ENCODE measurements around the gene USP40.
"Not testable (repeated sequence)": the region's sequence is repeated elsewhere in the genome, so short reads cannot be mapped to it uniquely, and the experiment has no call there.

Gene USP40, protein sequence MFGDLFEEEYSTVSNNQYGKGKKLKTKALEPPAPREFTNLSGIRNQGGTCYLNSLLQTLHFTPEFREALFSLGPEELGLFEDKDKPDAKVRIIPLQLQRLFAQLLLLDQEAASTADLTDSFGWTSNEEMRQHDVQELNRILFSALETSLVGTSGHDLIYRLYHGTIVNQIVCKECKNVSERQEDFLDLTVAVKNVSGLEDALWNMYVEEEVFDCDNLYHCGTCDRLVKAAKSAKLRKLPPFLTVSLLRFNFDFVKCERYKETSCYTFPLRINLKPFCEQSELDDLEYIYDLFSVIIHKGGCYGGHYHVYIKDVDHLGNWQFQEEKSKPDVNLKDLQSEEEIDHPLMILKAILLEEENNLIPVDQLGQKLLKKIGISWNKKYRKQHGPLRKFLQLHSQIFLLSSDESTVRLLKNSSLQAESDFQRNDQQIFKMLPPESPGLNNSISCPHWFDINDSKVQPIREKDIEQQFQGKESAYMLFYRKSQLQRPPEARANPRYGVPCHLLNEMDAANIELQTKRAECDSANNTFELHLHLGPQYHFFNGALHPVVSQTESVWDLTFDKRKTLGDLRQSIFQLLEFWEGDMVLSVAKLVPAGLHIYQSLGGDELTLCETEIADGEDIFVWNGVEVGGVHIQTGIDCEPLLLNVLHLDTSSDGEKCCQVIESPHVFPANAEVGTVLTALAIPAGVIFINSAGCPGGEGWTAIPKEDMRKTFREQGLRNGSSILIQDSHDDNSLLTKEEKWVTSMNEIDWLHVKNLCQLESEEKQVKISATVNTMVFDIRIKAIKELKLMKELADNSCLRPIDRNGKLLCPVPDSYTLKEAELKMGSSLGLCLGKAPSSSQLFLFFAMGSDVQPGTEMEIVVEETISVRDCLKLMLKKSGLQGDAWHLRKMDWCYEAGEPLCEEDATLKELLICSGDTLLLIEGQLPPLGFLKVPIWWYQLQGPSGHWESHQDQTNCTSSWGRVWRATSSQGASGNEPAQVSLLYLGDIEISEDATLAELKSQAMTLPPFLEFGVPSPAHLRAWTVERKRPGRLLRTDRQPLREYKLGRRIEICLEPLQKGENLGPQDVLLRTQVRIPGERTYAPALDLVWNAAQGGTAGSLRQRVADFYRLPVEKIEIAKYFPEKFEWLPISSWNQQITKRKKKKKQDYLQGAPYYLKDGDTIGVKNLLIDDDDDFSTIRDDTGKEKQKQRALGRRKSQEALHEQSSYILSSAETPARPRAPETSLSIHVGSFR

DNA sequence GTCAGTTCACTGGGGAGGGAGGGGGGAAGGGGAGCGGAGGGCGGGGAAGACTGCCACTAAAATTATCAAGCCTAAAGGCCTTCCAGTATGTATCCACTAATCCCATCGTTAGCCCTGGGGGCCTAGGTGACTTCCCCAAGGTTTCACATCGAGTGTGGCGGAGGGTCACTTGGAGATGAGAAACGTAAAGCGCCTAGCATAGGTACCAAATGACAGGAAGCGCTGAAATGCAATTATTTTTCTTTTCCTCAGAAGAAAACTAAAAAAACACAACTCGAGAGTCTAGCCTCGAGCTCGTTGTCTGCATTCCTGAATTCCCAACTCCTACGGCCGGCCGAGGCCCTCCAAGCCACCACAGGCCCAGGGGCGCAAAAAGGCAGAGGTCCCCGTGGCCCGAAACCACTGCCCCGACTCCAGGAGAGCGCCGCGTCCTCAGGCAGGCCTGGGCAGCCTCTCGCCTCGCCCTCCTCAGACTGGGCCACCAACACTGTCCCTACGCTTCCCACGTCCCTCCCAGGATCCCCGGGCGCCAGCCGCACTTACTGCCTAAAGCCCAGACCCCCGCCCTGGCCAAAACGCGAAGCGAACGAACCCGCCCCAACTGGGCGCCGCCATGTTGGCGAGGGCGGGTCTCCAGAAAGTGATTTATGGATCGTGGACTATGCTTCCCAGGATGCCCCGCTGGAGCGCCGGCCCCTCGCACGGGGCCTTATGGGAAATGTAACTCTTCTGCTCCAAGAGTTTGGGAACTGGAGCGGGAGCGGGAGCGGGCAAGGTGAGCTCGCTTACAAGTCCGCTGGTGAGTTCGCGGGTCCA is at the start of gene USP40:
Gene USP40 (minus strand): TSS at position 642 of the 816 bp plus-strand sequence. CDS start 1,228 bp downstream, outside the sequence.
- peak; percentile 19 to 37 for DNase-seq (ENCODE audit: low read depth in 1 of 2, low spot score in 1 of 2)

GRCh38 chr2:233611284-233611683 is 44.7 kb upstream of the USP40 start:
- DNase-seq (ENCODE audit: low read depth in 1 of 2, low spot score in 1 of 2) = no peak

- DNase-seq (ENCODE audit: low read depth in 1 of 2, low spot score in 1 of 2) = no peak
Observed at GRCh38 chr2:233605680-233606079, 39.1 kb upstream of the USP40 start.

- no peak for DNase-seq (ENCODE audit: low read depth in 1 of 2, low spot score in 1 of 2)
Observed at GRCh38 chr2:233604826-233605225, 38.2 kb upstream of the USP40 start.

- no peak for DNase-seq (ENCODE audit: low read depth in 1 of 2, low spot score in 1 of 2)
Observed at GRCh38 chr2:233603520-233603919, 36.9 kb upstream of the USP40 start.

DNA sequence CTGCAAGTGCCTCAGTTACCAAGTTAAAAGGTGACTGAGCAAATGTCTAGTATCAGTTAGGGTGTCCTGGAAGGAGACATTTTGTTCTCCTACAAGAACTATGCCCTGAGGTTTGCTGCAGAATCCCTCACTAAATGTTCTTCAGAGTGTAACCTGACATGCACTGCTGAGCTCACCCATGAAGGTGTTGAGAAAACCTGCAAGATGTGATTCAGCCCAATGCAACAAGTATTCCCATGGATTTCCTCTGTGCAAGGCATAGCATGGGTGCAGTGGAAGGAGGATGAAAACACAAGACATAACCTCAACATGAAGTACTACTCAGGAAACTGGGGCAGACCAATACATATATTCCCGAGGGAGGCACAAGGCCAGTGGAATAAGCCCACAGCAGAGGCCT is 35.5 kb upstream of the USP40 start:
- no peak for DNase-seq (ENCODE audit: low read depth in 1 of 2, low spot score in 1 of 2)

- DNase-seq (ENCODE audit: low read depth in 1 of 2, low spot score in 1 of 2) = no peak
Observed at GRCh38 chr2:233600386-233600785, 33.8 kb upstream of the USP40 start.

DNA sequence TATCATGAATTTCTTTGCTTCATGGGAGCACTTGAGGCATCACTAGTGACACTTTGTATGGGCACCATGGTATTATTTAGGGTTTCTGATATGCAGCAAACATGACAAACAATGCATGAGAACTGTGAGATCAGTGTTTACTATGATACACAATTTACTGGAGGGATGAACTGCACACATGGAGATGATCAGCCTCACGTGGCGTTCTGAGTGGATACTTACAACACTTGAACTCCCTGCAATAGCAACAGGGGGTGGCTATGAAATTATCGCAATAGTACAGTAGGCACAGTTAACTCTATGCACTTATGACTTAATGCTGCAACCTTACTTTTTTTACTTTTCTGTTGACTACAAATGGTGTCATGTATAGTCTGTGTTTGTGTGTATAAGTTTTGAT is 32.4 kb upstream of the USP40 start:
- DNase-seq (ENCODE audit: low read depth in 1 of 2, low spot score in 1 of 2) = no peak

- DNase-seq (ENCODE audit: low read depth in 1 of 2, low spot score in 1 of 2) = no peak
Observed at GRCh38 chr2:233597522-233597921, 30.9 kb upstream of the USP40 start.

DNA sequence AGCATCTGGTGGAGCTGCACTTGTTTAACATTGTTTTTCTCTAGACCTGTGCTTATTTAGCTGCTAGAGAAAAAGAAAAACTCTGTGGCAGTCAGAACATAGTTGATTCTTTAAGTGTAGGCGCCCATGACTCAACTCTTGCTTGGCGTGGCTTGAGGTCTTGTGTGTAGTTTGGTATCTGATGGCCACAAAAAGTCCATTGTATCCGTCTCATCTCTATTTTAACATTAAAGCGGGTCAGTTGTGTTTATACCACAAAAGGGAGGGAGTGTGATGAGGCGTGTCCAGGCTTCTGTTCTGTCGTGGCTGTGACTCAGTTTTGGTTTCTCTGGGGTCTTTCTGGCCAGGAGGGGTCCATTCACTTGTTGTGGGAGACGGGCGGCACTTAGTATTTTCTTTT is 26.6 kb upstream of the USP40 start:
- no peak for DNase-seq (ENCODE audit: low read depth in 1 of 2, low spot score in 1 of 2)

- not testable (repeated sequence) for DNase-seq (ENCODE audit: low read depth in 1 of 2, low spot score in 1 of 2)
Observed at GRCh38 chr2:233592706-233593105, 26.1 kb upstream of the USP40 start.

DNA sequence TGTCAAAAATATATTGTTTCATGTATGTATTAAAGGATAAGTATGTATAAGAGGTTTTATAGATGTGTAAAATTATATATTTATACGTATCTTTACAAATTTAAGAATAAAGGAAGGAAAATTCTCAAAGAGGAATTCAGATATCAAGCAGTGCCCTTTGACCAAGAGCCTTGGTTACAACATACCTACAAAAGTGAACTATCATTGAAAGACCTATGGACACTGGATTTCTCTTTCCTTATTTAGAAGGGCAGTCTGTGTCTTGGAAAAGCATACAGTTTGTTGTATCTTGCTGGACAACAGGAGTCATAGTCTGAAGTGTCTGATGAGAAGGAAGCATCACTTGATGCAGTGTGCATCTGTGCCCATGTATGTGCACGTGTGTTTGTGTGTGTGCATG is 21.8 kb upstream of the USP40 start:
- DNase-seq (ENCODE audit: low read depth in 1 of 2, low spot score in 1 of 2) = no peak

- DNase-seq (ENCODE audit: low read depth in 1 of 2, low spot score in 1 of 2) = no peak
Observed at GRCh38 chr2:233584210-233584609, 17.6 kb upstream of the USP40 start.

DNA sequence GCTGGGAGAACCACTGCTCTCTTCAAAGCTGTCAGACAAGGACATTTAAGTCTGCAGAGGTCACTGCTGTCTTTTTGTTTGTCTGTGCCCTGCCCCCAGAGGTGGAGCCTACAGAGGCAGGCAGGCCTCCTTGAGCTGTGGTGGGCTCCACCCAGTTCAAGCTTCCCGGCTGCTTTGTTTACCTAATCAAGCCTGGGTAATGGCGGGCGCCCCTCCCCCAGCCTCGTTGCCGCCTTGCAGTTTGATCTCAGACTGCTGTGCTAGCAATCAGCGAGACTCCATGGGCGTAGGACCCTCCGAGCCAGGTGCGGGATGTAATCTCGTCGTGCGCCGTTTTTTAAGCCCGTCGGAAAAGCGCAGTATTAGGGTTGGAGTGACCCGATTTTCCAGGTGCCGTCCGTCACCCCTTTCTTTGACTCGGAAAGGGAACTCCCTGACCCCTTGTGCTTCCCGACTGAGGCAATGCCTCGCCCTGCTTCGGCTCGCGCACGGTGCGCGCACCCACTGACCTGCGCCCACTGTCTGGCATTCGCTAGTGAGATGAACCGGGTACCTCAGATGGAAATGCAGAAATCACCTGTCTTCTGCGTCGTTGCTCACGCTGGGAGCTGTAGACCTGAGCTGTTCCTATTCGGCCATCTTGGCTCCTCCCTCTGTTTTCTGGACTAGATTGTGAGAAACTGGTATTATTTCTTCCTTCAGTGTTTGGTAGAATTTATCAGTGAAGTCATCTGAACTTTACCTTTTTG is 16.8 kb upstream of the USP40 start:
- not testable (repeated sequence) for DNase-seq (ENCODE audit: low read depth in 1 of 2, low spot score in 1 of 2)

DNA sequence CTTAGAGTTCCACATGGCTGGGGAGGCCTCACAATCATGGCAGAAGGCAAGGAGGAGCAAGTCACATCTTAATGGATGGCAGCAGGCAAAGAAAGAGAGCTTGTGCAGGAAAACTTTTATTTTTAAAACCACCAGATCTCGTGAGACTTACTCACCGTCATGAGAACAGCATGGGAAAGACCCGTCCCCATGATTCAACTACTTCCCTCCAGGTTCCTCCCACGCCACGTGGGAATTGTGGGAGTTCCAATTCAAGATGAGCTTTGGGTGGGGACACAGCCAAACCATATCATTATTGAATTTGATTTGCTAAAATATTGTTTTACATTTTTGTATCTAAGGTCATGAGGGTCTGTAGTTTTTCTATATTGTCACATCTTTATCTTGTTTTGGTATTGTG is 10.8 kb upstream of the USP40 start:
- DNase-seq (ENCODE audit: low read depth in 1 of 2, low spot score in 1 of 2) = not testable (repeated sequence)

DNA sequence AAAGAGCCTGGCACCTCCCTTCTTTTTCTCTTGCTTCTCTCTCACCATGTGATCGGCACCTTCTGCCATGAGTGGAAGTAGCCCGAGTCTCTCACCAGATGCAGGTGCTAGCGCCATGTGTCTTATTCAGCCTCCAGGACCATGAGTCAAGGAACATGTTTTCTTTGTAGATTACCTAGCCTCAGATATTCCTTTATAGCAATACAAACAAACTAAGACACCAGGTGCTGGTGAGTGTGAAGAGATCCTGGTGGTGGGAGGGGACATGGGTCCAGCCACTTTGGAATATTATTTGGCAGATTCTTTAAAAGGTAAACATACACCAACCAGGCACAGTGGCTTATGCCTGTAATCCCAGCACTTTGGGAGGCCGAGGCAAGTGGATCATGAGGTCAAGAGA is 5.9 kb upstream of the USP40 start:
- no peak for DNase-seq (ENCODE audit: low read depth in 1 of 2, low spot score in 1 of 2)

GRCh38 chr2:233571462-233571861 is 4.9 kb upstream of the USP40 start:
- no peak for DNase-seq (ENCODE audit: low read depth in 1 of 2, low spot score in 1 of 2)

- no peak for DNase-seq (ENCODE audit: low read depth in 1 of 2, low spot score in 1 of 2)
Observed at GRCh38 chr2:233571001-233571400, 4.4 kb upstream of the USP40 start.

GRCh38 chr2:233565685-233566140 is 869 bp downstream of the USP40 start:
- DNase-seq (ENCODE audit: low read depth in 1 of 2, low spot score in 1 of 2) = no peak
